ENCODE measurements around the gene ATP4B. TPM values are rescaled to one million over a fixed set of nuclear protein-coding genes. Genes with fewer than 3 reads are reported as not detected.
"Not testable (repeated sequence)": the region's sequence is repeated elsewhere in the genome, so short reads cannot be mapped to it uniquely, and the experiment has no call there.

ATP4B gene
- total RNA-seq, 2 experiments from 2014 or later: not detected

DNA sequence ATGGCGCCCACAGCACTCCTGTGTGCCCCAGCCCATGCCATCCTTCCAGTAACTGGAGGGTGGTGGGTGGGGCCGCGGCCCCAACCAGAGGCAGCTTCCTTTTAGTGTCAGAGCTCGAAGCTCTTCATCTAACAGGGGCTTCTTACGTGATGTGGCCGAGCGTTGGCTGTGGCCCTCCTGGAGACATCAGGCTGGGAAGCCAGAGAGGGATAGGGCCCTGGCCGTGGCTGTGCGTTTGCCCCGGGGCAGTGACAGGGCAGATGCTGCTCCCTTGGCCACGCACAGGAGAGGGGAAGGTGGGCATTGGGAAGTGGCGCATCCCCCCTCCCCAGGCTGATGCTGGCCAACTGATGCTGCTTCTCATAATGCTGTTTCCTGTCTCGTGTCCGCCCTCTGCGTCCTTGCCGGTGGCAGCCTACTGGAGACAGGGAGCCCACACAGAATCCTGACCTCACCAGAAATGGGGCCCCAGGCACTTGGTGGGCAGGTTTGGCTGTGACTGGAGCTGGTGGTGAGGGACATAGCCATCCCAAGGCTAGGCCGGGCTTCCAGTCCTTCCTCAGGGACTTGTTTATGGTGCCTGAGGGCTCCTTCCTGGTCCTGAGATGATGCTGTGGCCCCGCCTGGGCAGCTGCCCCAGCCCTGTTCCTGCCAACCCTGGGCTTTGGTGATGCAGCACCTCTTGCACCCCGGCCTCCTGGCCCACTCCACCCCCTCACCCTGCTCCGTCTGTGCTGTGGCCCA, 34.3 kb downstream of the ATP4B start:
- ChIA-PET CTCF (ENCODE audit: unreplicated experiment) (no interaction called here), POLR2A (interaction anchor here (0.5 kb wide), 1 partner anchor 330 kb away, joined by 3 read pairs; no protein-coding TSS in a partner anchor)
- DNase-seq (ENCODE audit: low spot score): no peak

GRCh38 chr13:113622791-113623490, 35.1 kb downstream of the ATP4B start:
- H2AFZ ChIP-seq (ENCODE audit: low read length): no peak overlapping the region
- H4K20me1 ChIP-seq (ENCODE audit: insufficient read depth, low read length): no peaks in the 10 kb centered on the region; the same call in 1 of the 2 replicates
- no peak overlapping the region for H3K27ac ChIP-seq (ENCODE audit: low read depth, low read length, poor library complexity, severe bottlenecking)
- no peak overlapping the region for H3K4me3 ChIP-seq (ENCODE audit: low read depth, low read length, poor library complexity, severe bottlenecking)
- H3K36me3 ChIP-seq (ENCODE audit: insufficient read depth, low read length): peaks cover 62% of the 10 kb centered on the region
- no peak overlapping the region for H3K4me2 ChIP-seq (ENCODE audit: low read length)
- no peaks in the 10 kb centered on the region for H3K9me3 ChIP-seq (ENCODE audit: low read length)
- ChIA-PET CTCF (ENCODE audit: unreplicated experiment) (no interaction called here), POLR2A (no interaction called here)
- no peak for DNase-seq (ENCODE audit: low spot score)
- no peak for TF ChIP-seq EZH2phosphoT487 (IDR thresholded peaks at IDR 0.05; ENCODE audit: borderline replicate concordance, low read depth, low read length)
- TF ChIP-seq, protein P1, sequence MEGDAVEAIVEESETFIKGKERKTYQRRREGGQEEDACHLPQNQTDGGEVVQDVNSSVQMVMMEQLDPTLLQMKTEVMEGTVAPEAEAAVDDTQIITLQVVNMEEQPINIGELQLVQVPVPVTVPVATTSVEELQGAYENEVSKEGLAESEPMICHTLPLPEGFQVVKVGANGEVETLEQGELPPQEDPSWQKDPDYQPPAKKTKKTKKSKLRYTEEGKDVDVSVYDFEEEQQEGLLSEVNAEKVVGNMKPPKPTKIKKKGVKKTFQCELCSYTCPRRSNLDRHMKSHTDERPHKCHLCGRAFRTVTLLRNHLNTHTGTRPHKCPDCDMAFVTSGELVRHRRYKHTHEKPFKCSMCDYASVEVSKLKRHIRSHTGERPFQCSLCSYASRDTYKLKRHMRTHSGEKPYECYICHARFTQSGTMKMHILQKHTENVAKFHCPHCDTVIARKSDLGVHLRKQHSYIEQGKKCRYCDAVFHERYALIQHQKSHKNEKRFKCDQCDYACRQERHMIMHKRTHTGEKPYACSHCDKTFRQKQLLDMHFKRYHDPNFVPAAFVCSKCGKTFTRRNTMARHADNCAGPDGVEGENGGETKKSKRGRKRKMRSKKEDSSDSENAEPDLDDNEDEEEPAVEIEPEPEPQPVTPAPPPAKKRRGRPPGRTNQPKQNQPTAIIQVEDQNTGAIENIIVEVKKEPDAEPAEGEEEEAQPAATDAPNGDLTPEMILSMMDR (conservative IDR thresholded peaks at IDR 0.05; ENCODE audit: low read length): no peak
- intact Hi-C loops (cut with micrococcal nuclease; ENCODE audit: unreplicated experiment): no loop called here
- no TSS peak for BruUV-seq (replicated peaks)
- H3K9me2 ChIP-seq (ENCODE audit: insufficient read depth, low read length): no peaks in the 10 kb centered on the region
- H3K4me1 ChIP-seq (ENCODE audit: insufficient read depth, low read length, poor library complexity, severe bottlenecking): no peaks in the 10 kb centered on the region
- peaks cover 9% of the 10 kb centered on the region; the same call in 1 of the 2 replicates for H3K79me2 ChIP-seq (ENCODE audit: insufficient read depth, low read depth, low read length)

More for the DNA sequence above, 34.3 kb downstream of the ATP4B start:
- H3K27ac ChIP-seq (ENCODE audit: low read depth, low read length, poor library complexity, severe bottlenecking): no peak overlapping the region
- no peak overlapping the region for H3K4me2 ChIP-seq (ENCODE audit: low read length)
- H3K9me3 ChIP-seq (ENCODE audit: low read length): no peaks in the 10 kb centered on the region
- no TSS peak for BruUV-seq (replicated peaks)
- H4K20me1 ChIP-seq (ENCODE audit: insufficient read depth, low read length): no peaks in the 10 kb centered on the region; the same call in 1 of the 2 replicates
- H2AFZ ChIP-seq (ENCODE audit: low read length): no peak overlapping the region
- H3K36me3 ChIP-seq (ENCODE audit: insufficient read depth, low read length): peaks cover 59% of the 10 kb centered on the region
- H3K79me2 ChIP-seq (ENCODE audit: insufficient read depth, low read depth, low read length): peaks cover 3% of the 10 kb centered on the region; the same call in 1 of the 2 replicates
- H3K4me1 ChIP-seq (ENCODE audit: insufficient read depth, low read length, poor library complexity, severe bottlenecking): no peaks in the 10 kb centered on the region
- no peak for TF ChIP-seq EZH2phosphoT487 (IDR thresholded peaks at IDR 0.05; ENCODE audit: borderline replicate concordance, low read depth, low read length)
- TF ChIP-seq, protein P1 (conservative IDR thresholded peaks at IDR 0.05; ENCODE audit: low read length): no peak
- no peaks in the 10 kb centered on the region for H3K9me2 ChIP-seq (ENCODE audit: insufficient read depth, low read length)
- H3K4me3 ChIP-seq (ENCODE audit: low read depth, low read length, poor library complexity, severe bottlenecking): no peak overlapping the region
- intact Hi-C loops (cut with micrococcal nuclease; ENCODE audit: unreplicated experiment): no loop called here

DNA sequence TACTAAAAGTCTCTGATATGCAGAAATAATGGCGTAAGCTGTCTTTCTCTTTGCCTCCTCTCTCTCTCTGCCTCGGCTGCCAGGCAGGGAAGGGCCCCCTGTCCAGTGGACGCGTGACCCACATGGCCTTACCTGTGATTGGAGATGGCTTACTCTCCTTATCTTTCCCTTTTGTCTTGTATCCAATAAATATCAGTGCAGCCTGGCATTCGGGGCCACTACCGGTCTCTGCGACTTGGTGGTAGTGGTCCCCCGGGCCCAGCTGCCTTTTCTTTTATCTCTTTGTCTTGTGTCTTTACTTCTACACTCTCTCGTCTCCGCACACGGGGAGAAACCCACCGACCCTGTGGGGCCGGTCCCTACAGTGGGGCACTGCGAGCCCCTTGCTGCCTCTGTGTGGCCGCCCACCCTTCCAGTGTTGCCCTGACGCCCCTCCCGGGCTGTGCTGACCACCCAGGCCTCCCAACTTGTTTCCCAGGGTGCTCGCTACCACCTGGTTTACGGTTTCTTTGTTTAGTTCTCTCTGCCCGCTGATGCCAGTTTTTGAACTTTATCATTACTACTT, 35.9 kb downstream of the ATP4B start:
- peaks cover 64% of the 10 kb centered on the region for H3K36me3 ChIP-seq (ENCODE audit: insufficient read depth, low read length)
- H4K20me1 ChIP-seq (ENCODE audit: insufficient read depth, low read length); BruUV-seq (replicated peaks); H2AFZ ChIP-seq (ENCODE audit: low read length); CTCF ChIA-PET (ENCODE audit: unreplicated experiment); H3K27ac ChIP-seq (ENCODE audit: low read depth, low read length, poor library complexity, severe bottlenecking); H3K4me2 ChIP-seq (ENCODE audit: low read length); H3K4me3 ChIP-seq (ENCODE audit: low read depth, low read length, poor library complexity, severe bottlenecking); intact Hi-C loops (cut with micrococcal nuclease; ENCODE audit: unreplicated experiment); H3K9me3 ChIP-seq (ENCODE audit: low read length); DNase-seq (ENCODE audit: low spot score); POLR2A ChIA-PET; H3K9me2 ChIP-seq (ENCODE audit: insufficient read depth, low read length); H3K4me1 ChIP-seq (ENCODE audit: insufficient read depth, low read length, poor library complexity, severe bottlenecking): not testable (repeated sequence)
- H3K79me2 ChIP-seq (ENCODE audit: insufficient read depth, low read depth, low read length): peaks cover 15% of the 10 kb centered on the region; the same call in 1 of the 2 replicates

DNA sequence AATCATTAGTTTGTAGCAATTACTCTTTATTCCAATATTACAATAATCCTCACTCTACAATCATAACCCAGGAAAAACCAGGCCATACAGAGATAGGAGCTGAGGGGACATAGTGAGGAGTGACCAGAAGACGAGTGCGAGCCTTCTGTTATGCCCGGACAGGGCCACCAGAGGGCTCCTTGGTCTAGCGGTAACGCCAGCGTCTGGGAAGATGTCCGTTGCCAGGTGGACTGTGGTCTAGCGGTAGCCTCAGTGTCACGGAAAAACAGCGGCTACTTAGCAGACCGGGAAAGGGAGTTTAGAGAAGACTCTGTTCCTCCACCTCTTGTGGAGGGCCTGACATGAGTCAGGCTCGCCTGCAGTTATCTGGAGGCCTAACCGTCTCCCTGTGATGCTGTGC, 36.5 kb downstream of the ATP4B start:
- Histone ChIP-seq H3K79me2 (ENCODE audit: insufficient read depth, low read depth, low read length) (peaks cover 16% of the 10 kb centered on the region; the same call in 1 of the 2 replicates), H3K36me3 (ENCODE audit: insufficient read depth, low read length) (peaks cover 64% of the 10 kb centered on the region)
- H3K27ac ChIP-seq (ENCODE audit: low read depth, low read length, poor library complexity, severe bottlenecking); BruUV-seq (replicated peaks); H4K20me1 ChIP-seq (ENCODE audit: insufficient read depth, low read length); intact Hi-C loops (cut with micrococcal nuclease; ENCODE audit: unreplicated experiment); H3K4me1 ChIP-seq (ENCODE audit: insufficient read depth, low read length, poor library complexity, severe bottlenecking); H3K9me3 ChIP-seq (ENCODE audit: low read length); H3K4me2 ChIP-seq (ENCODE audit: low read length); CTCF ChIA-PET (ENCODE audit: unreplicated experiment); POLR2A ChIA-PET; H2AFZ ChIP-seq (ENCODE audit: low read length); DNase-seq (ENCODE audit: low spot score); H3K9me2 ChIP-seq (ENCODE audit: insufficient read depth, low read length); H3K4me3 ChIP-seq (ENCODE audit: low read depth, low read length, poor library complexity, severe bottlenecking): not testable (repeated sequence)
